GM12892 (cell line): ENCODE data around the gene SLC17A2.

ENCODE experiments used
- POLR2A ChIP-seq: IDR thresholded peaks from 2 replicates; pipeline ENCODE4 v1.6.1; 2011; ENCODE audit warnings: low read depth, low read length, control low read depth
- POLR2AphosphoS5 ChIP-seq: IDR thresholded peaks from 2 replicates; pipeline ENCODE4 v1.6.1; 2011; ENCODE audit warnings: low read depth, low read length, control low read depth

- TF ChIP-seq POLR2A, result no peak
- no peak for TF ChIP-seq POLR2AphosphoS5
Measured at GRCh38 chr6:25916330-25916729, 14.2 kb downstream of the SLC17A2 start.
